Stimulated activated CD8-positive, alpha-beta memory T cell treated with anti-CD3 and anti-CD28 coated beads, Interleukin-7, amount 100 ng/mL, for 48 hours (primary cell): Measurements from ENCODE around the gene NXPH4.

Experiments
- DNase-seq, 2 donors: peaks; one replicate each; pipeline ENCODE4 v3.0.0-alpha.2; 2020; ENCODE audit warnings: low read depth in 1 of 2; ENCODE audit errors: extremely low read depth in 1 of 2

NXPH4 gene

DNA sequence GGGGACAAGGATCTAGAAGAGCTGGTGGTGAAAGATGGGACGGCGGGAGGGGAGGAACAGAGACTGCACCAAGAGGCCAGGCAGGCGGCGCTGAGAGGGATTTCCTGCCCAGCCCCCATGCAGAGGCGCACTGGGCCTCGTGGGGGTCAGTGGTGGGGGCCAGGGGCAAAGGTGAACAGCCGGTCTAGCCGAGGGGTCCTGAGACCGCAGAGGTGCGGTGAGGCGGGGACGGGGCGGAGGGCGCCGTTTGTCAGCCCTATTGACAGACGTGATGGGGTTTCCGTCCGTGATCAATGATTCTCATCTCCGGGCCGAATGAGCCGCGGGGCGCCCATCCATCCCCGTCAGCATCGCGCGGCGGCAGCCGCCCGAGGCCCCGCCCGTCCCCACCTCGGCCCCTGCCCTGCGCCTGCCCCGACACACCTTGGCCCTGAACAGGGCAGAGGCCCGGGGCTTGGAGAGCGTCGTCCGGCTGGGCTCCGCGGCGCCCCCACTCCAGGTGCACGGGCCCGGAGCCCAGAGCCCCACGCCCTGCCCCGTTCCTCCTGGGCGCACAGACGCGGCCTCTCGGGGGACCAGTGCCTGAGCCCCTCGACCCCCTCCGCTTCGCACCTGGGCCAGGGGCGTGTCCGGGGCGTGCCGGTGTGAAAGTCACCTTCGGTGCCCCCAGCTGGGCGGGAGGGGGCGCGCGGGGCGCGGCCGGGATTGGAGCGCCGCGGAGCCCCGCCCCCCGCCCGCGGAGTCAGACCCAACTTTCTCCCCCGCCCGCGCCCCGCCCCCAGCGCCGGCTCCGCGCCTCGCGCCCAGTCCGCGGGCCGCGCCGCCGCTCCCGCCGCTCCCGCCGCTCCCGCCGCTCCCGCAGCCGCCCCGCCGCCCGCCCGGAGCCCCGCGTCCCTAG lies at the start of gene NXPH4:
NXPH4 (plus strand) TSS at position 781 of the 898 bp plus-strand sequence. CDS start 176 bp downstream, outside the sequence.
- DNase-seq = no peak

DNA sequence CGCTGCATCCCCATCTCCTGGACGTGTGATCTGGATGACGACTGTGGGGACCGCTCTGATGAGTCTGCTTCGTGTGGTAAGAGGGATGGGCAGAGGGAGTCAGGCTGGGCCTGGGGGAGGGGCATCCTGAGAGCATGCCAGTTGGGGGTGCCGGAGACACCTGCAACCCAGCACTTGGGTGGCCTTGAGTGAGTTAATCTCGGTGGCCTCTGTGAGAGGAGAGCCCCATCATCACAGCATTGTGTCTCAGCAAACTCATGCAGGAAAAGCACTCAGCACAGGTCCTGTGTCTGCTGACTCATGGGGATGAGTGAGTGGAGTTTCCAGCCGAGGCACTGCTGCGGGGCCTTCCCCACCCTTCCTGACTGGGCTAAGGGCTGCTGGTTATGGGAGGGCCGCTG lies 49.6 kb upstream of the NXPH4 start:
- DNase-seq = peak; percentile 21 to 49

DNA sequence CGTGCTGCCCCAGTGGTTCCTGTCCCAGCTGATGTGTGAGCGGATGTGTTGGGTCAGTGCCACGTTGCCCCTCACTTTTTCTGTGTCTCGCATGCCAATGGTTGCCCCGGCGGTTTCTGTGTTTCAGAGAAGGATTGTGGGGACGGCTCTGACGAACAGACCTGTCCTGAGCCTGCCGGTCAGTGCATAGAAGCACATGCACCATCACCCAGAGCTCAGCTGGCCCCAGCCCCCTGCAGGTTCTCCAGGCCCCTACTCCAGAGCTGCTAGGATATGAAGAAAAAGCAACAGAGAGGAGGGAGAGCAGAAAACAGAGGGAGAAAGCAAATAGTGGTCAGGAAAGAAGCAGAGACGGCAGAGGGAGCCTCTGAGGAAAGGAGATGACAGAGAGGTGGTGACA lies 48.5 kb upstream of the NXPH4 start:
- DNase-seq = no peak

DNA sequence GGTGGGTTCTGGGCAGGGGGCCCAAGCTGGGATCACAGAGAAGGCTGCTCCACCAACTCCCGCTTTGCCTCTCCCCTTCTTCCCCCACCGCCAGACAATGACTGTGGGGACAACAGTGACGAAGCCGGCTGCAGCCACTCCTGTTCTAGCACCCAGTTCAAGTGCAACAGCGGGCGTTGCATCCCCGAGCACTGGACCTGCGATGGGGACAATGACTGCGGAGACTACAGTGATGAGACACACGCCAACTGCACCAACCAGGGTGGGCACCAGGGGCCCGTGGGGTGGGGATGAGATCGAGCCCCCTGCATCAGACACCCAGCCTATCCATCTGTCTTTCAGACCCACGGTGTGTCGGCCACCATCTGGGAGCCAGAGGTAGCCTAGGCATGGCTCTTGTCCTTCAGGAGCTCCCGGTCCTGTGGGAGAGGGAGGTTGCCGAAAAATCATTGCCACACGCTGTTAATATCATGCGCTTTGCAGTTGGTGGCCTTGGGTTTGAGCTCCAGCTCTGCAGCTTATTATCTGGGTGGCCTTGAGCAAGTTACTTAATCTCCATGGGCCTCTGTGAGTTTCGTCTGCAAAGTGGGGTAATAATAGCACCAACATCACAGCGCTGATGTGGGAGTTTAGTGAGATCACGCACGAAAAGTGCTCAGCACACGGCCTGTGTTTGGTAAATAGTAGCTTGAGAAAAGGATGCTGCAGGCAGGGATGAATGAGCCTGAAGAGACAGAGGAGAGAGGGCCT lies 47.4 kb upstream of the NXPH4 start:
- DNase-seq = no peak

DNA sequence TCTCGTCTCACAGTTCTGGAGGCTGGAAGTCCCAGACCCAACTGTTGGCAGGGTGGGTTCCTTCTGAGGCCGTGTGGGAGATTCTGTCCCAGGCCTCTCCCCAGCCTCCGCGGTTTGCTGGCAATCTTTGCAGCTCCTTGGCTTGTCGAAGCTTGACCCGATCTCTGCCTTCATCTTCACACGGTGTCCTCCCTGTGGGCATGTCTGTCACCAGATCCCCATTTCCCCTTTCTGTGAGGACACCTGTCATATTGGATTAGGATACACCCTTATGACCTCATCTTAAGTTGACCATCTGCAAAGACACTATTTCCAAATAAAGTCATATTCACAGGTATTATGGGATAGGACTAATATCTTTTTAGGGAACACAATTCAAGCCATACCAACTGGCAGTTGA lies 46.6 kb upstream of the NXPH4 start:
- no peak for DNase-seq

DNA sequence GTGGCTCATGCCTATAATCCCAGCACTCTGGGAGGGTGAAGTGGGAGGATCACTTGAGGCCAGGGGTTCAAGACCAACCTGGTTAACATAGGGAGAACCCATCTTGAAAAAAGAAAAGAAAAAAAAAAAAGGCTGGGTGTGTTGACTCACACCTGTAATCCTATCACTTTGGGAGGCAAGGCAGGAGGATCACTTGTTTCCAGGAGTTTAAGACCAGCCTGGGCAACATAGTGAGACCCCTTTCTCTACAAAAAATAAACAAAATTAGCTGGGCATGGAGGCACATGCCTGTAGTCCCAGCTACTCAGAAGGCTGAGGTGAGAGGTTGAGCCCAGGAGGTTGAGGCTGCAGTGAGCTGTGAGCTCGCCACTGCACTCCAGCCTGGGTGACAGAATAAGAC lies 46.2 kb upstream of the NXPH4 start:
- no peak for DNase-seq

DNA sequence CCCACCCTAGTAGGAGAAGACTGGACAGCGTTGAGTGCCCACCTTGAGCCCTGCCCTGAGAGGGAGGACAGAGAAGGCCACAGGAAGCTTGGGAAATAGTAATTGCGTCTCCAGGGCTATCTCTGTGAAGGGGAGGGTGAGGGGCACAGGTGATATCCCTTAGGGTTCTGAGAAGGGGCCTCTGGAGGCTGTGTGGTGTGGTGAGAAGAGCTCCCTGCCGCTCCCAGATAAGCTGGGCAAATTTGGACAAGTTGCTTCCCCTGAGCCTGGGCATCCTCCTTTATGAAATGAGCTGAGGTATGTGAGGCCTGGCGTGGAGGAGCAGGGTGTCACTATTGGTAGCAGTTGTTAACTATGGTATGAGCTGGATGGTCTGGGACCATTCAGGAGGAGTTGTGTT lies 45.7 kb upstream of the NXPH4 start:
- no peak for DNase-seq

DNA sequence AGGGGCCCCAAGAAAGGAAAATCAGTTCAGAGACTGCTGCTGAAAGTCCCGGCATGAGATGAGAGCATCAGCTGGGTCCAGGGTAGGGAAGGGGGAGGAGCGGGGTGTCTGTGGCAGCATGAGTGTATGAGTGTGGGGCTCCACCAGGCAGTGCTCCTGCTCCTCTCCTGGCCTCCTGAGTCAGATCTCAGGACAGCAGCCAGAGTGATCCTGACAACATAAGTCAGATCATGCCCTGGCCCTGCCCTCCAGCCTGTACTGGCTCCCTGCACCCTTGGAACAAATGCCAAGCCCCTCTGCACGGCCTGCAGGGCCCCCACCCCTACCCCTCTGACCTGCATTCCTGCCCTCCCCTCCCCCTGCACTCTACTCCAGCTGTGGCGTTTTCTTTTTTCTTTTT lies 44.9 kb upstream of the NXPH4 start:
- no peak for DNase-seq

DNA sequence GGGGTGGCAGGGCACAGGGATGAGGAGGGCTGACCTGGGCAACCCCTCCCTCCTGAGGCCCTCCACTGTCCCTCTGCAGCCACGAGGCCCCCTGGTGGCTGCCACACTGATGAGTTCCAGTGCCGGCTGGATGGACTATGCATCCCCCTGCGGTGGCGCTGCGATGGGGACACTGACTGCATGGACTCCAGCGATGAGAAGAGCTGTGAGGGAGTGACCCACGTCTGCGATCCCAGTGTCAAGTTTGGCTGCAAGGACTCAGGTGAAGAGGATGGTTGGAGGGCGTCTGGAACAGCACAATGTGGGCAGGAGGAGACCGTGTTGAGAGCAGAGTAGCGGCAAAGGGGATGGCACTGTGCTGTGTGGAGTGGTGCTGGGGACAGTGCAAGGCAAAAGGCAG lies 43.5 kb upstream of the NXPH4 start:
- DNase-seq = no peak

DNA sequence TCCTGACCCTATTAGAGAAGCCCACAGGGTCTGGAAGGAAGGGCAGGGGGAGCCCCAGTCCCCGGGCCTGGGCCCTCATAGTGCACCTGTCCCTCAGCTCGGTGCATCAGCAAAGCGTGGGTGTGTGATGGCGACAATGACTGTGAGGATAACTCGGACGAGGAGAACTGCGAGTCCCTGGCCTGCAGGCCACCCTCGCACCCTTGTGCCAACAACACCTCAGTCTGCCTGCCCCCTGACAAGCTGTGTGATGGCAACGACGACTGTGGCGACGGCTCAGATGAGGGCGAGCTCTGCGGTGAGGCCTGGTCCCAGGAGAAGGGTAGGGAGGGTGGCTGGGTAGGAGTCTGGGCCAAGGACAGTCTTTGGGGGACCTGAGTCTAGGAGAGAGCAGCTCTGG lies 42.9 kb upstream of the NXPH4 start:
- no peak for DNase-seq

DNA sequence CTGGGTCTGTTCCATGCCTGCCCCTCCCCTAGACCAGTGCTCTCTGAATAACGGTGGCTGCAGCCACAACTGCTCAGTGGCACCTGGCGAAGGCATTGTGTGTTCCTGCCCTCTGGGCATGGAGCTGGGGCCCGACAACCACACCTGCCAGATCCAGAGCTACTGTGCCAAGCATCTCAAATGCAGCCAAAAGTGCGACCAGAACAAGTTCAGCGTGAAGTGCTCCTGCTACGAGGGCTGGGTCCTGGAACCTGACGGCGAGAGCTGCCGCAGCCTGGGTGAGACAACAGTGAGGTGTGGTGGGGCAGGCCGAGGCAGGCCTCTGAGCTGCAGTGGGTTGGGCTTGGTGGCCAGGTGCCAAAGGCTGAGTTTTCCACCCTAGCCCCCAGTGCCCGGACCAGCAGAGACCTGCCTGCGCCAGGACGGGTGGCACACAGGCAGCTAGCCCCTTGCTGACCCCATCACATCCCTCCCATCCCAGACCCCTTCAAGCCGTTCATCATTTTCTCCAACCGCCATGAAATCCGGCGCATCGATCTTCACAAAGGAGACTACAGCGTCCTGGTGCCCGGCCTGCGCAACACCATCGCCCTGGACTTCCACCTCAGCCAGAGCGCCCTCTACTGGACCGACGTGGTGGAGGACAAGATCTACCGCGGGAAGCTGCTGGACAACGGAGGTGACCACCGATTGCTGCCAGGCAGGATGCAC lies 41.0 kb upstream of the NXPH4 start:
- DNase-seq = peak; percentile 11 to 23

DNA sequence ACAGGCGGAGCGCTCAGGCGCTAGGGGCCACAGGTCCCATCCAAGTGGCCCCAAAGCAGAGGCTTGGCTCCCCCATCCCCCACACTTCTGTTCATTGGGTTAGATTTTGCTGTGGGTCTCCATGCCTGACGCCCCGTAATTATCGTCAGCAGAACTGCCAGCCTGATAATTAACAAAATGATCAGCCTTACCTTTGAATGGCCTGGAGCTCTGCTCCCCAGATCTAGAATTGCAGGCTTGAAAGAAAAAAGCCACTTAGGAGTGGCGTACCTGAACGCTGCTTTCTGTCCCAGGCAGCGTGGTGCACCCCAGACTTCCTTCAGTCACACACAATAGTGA lies 40.5 kb upstream of the NXPH4 start:
- no peak for DNase-seq

DNA sequence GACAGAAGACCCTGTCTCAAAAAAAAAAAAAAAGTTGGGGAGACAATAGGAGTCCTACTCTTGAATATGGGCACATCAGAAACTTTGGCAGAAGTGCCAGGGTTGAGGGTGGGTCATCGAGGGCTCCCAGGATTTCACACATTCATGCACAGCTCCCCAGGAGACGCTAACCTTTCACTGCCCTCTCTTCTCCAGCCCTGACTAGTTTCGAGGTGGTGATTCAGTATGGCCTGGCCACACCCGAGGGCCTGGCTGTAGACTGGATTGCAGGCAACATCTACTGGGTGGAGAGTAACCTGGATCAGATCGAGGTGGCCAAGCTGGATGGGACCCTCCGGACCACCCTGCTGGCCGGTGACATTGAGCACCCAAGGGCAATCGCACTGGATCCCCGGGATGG lies 39.7 kb upstream of the NXPH4 start:
- DNase-seq = no peak

DNA sequence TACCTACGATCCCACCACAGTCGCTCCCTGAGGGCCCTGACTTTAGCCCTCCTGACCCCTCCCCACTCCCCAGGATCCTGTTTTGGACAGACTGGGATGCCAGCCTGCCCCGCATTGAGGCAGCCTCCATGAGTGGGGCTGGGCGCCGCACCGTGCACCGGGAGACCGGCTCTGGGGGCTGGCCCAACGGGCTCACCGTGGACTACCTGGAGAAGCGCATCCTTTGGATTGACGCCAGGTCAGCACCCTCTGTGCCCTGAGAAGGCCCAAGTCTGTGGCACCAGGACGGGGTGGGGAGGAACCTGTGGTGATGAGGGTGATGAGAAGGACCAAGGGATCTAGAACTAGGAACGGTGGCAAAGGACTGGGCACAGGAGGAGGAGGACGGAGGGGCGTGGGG lies 39.2 kb upstream of the NXPH4 start:
- DNase-seq = no peak

DNA sequence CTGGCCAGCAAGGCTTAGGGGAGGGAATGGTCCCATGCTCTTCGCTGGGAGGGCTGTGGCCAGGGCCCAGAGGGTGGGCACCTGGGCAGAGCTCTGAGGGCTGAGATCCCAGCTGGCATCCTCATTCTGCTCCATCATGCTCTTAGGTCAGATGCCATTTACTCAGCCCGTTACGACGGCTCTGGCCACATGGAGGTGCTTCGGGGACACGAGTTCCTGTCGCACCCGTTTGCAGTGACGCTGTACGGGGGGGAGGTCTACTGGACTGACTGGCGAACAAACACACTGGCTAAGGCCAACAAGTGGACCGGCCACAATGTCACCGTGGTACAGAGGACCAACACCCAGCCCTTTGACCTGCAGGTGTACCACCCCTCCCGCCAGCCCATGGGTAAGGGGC lies 38.4 kb upstream of the NXPH4 start:
- no peak for DNase-seq

DNA sequence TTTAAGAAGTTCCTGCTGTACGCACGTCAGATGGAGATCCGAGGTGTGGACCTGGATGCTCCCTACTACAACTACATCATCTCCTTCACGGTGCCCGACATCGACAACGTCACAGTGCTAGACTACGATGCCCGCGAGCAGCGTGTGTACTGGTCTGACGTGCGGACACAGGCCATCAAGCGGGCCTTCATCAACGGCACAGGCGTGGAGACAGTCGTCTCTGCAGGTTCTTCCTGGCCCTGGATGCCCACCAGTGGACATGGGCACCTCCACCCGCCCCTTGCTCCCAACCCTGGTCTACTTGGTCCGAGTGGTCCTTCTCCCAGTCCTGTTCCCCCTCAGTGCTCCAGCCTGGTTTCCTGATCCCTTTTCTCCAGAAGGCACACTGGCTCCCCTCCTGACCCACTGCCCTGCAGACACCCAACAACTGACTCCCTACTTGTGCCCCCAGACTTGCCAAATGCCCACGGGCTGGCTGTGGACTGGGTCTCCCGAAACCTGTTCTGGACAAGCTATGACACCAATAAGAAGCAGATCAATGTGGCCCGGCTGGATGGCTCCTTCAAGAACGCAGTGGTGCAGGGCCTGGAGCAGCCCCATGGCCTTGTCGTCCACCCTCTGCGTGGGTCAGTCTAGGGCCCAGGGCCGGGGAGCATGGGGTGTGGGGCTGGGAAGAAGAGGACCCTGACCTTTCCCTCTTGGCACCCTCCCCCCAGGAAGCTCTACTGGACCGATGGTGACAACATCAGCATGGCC lies 37.1 kb upstream of the NXPH4 start:
- no peak for DNase-seq

DNA sequence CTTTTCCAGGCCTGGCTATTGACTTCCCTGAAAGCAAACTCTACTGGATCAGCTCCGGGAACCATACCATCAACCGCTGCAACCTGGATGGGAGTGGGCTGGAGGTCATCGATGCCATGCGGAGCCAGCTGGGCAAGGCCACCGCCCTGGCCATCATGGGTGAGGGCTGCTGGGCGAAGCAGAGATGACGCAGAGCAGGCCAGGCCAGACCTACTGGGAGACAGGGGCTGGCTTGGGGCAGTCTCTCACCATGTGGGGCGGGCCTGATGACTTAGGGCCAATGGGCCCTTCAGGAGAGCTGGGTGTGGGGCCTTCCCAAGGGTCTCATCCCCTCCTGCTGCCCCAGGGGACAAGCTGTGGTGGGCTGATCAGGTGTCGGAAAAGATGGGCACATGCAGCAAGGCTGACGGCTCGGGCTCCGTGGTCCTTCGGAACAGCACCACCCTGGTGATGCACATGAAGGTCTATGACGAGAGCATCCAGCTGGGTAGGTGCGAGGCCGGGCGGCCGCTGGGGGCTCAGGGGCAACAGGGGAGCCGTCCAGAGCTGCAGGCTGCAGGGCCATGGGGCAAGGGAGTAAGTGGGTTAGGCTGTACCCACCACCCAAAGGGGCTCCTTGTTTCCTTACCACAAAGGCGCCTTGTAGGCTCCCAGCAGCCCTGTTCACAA lies 36.1 kb upstream of the NXPH4 start:
- no peak for DNase-seq

DNA sequence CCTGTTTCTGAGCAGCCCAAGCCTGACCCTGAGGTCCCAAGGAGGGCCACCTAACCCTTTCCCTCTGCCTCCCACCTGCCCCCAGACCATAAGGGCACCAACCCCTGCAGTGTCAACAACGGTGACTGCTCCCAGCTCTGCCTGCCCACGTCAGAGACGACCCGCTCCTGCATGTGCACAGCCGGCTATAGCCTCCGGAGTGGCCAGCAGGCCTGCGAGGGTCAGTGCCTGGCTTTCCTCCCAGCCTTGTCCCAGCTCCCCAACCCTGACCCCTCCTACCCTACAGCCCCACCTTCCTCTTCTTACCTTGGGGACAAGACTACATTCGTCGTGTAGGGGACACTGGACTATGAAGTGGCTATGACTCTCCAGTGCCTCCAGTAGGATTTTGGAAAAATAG lies 35.5 kb upstream of the NXPH4 start:
- DNase-seq = no peak

DNA sequence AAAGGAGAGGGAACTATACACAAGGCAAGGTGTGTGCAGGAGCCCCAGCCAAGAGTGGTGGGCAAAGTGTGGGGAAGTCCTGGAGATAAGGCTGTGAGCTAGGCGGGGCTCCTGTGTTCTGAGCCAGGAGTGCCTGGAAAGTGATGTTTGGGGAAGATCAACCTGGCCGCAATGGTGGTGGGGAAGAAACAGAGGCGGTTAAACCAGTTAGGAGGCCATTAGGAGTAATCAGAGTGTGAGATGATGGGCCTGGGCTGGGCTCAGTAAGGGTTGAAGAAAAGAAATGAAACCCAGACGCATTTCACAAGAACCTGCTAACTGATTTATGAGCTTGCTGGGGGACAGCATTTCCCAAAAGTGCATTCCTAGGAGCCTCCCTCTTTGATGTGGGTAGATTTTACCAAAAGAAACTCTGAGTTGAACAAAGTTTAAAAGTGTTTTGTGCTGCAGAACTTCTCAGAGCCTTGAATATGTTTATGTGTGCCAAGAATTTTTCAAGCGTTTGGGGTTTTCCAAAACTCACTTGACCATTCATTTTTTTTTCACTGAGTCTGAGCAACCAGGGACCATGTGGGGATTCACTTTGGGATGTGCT lies 34.9 kb upstream of the NXPH4 start:
- no peak for DNase-seq
